Right lobe of liver (tissue), 6 donors: Measurements from ENCODE around the gene SGK2. TPM values are rescaled to one million over a fixed set of nuclear protein-coding genes. Genes with fewer than 3 reads are reported as not detected.

Source experiments
- ATAC-seq, 4 donors: fragments of 200-7000 bp; cut with Tn5 transposase; one replicate each; pipeline ENCODE4 v1.9.1; 2020; ENCODE audit warnings: mild to moderate bottlenecking in 4 of 4, moderate library complexity in 4 of 4
- DNase-seq, 3 donors: peaks; one replicate each; pipeline ENCODE4 v3.0.0-alpha.2; 2020
- H3K27ac ChIP-seq, 3 donors: fragments of 200-600 bp; one replicate each; pipeline ENCODE4 v1.8.0; 2022
- H3K27me3 ChIP-seq, 2 donors: fragments of 200-600 bp; one replicate each; pipeline ENCODE4 v1.8.0; 2022
- H3K36me3 ChIP-seq, 4 donors: fragments of 200-600 bp; sonication (generic) in 1 of 4; one replicate each; pipeline versions ENCODE4 v1.5.1 to v1.8.0; 2017 to 2022; ENCODE audit warnings: control low read depth in 1 of 4
- H3K4me1 ChIP-seq, 4 donors: fragments of 200-600 bp; sonication (generic) in 1 of 4; one replicate each; pipeline versions ENCODE4 v1.5.1 to v1.8.0; 2017 to 2022; ENCODE audit warnings: control low read depth in 1 of 4
- H3K4me3 ChIP-seq, 3 donors: fragments of 200-600 bp; one replicate each; pipeline ENCODE4 v1.8.0; 2022
- H3K9me3 ChIP-seq, 4 donors: fragments of 200-600 bp; sonication (generic) in 1 of 4; one replicate each; pipeline versions ENCODE4 v1.5.1 to v1.8.0; 2017 to 2022; ENCODE audit warnings: control low read depth in 1 of 4
- POLR2A ChIP-seq: fragments of 450-650 bp; IDR thresholded peaks from one replicate; pipeline ENCODE4 v1.6.1; 2017; ENCODE audit warnings: antibody characterized with exemption, mild to moderate bottlenecking
- WGBS: methylation state at CpG from one replicate; pipeline ENCODE4 v1.1.6; 2018; ENCODE audit warnings: low coverage, low lambda C conversion rate; ENCODE audit not compliant: insufficient coverage; ENCODE audit errors: missing lambda C conversion rate; 5-methylcytosine and 5-hydroxymethylcytosine counted together
- intact Hi-C, 2 donors: fragments of 100-400 bp; cut with DNase I; formaldehyde crosslinking; loops; one replicate each; pipeline versions ENCODE4 v1.11.2 to v1.14.1; 2022
- total RNA-seq, 6 experiments: library from RNA; depleted of rRNA in 2 of 6; stranded (reverse); fragments of >200 nt in 2 of 6; fragmentation: NEBNext Ultra II Directional in 3 of 6; extraction: Animal tissue kit (Norgen Biotek cat#: 25700) in 3 of 6; gene quantifications; one replicate each; pipeline versions ENCODE4 v1.1.0 to v1.2.4, GENCODE V29; 2016 to 2023
- TF ChIP-seq, protein P1 (sequence below), 4 donors: fragments of 200-600 bp in 3 of 4; fragments of 450-650 bp in 1 of 4; IDR thresholded peaks; one replicate each; pipeline versions ENCODE4 v1.5.1 to v1.8.0; 2016 to 2022; ENCODE audit warnings: antibody characterized with exemption in 4 of 4, mild to moderate bottlenecking in 2 of 4
- donor health status: DM: no; HTN: yes; CAD: no.
- donor health status: DM: no; HTN: no; CAD: no.
- donor health status: DM: no; HTN: no; CAD: no.
- donor health status: DM: no; HTN: yes; CAD: no.
- donor health status: DM: no; HTN: yes; CAD: no.

The SGK2 gene
- total RNA-seq, 6 experiments from 2014 or later: 47.3 to 80.2 (median 66.9) TPM

DNA sequence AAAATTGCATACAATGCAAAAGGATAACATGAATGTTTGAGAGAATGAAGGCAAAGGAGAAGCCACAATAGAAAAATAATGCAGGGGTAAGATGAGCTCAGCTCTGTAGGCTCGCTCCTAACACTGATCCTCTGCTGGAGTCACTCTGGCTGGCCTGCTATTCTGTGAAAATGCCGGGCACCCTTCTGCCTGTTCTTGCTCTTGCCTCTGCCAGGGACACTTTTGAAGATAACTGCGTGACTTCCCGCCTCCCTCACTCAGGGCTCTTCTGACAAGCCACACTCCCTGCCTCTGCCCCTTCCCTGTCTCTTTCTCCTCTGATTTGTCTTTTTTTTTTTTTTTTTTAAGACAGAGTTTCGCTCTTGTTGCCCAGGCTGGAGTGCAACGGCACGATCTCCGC, 72.8 kb downstream of the SGK2 start:
- Histone ChIP-seq H3K27ac (no peak overlapping the region), H3K27me3 (no peaks in the 10 kb centered on the region), H3K9me3 (no peaks in the 10 kb centered on the region), H3K4me3 (no peak overlapping the region), H3K36me3 (peaks cover 0 to 5% (median 0%) of the 10 kb centered on the region in 4 donors), H3K4me1 (no peaks in the 10 kb centered on the region)
- 100% methylated on average over 8 of the region's 8 CpGs for WGBS
- intact Hi-C loops: no loop called here
- ATAC-seq: no peak
- TF ChIP-seq, protein P1, sequence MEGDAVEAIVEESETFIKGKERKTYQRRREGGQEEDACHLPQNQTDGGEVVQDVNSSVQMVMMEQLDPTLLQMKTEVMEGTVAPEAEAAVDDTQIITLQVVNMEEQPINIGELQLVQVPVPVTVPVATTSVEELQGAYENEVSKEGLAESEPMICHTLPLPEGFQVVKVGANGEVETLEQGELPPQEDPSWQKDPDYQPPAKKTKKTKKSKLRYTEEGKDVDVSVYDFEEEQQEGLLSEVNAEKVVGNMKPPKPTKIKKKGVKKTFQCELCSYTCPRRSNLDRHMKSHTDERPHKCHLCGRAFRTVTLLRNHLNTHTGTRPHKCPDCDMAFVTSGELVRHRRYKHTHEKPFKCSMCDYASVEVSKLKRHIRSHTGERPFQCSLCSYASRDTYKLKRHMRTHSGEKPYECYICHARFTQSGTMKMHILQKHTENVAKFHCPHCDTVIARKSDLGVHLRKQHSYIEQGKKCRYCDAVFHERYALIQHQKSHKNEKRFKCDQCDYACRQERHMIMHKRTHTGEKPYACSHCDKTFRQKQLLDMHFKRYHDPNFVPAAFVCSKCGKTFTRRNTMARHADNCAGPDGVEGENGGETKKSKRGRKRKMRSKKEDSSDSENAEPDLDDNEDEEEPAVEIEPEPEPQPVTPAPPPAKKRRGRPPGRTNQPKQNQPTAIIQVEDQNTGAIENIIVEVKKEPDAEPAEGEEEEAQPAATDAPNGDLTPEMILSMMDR (IDR thresholded peaks at IDR 0.05): no peak
- TF ChIP-seq POLR2A: no peak
- no peak for DNase-seq

Other genes starting within 250 kb of the SGK2 start
- gene SRSF6, start 101.1 kb upstream of the SGK2 start, total RNA-seq: 100 to 1,000 TPM in 1 of 6 experiments, 10 to 100 TPM in 5; 35.1 to 111 (median 76.8) TPM
- 1 to 10 TPM; 1.2 to 3.2 (median 2.4) TPM for gene L3MBTL1, start 51.3 kb upstream of the SGK2 start, total RNA-seq
- 1 to 10 TPM; 3.4 to 6.0 (median 4.1) TPM for gene IFT52, start 31.9 kb downstream of the SGK2 start, total RNA-seq
- gene MYBL2, start 108.1 kb downstream of the SGK2 start, total RNA-seq: 1 to 10 TPM in 3 of 6 experiments, under 1 TPM in 2, not detected in 1; 0.44 to 3.5 (median 1.8) TPM
- gene GTSF1L, start 168.0 kb downstream of the SGK2 start, total RNA-seq: not detected